Esophagus squamous epithelium (tissue), 5 donors: ENCODE results near the gene PNLIPRP1. TPM values are rescaled to one million over a fixed set of nuclear protein-coding genes. Genes with fewer than 3 reads are reported as not detected.

Source experiments
- DNase-seq: peaks from one replicate; lab custom pipeline; 2025; lab: John Stamatoyannopoulos, UW
- H3K27ac ChIP-seq, 4 donors: fragments of 200-600 bp; sonication (generic); one replicate each; pipeline ENCODE4 v1.5.1; 2016 to 2019; ENCODE audit warnings: mild to moderate bottlenecking in 1 of 4
- H3K27me3 ChIP-seq, 4 donors: fragments of 200-600 bp; sonication (generic); 1 replicate in 3 of 4; 2 replicates in 1 of 4; pipeline versions ENCODE4 v1.5.1 to v1.6.0; 2017 to 2021; ENCODE audit warnings: antibody characterized with exemption in 1 of 4
- H3K36me3 ChIP-seq, 3 donors: fragments of 200-600 bp; sonication (generic); one replicate each; pipeline ENCODE4 v1.5.1; 2016 to 2019
- H3K4me1 ChIP-seq, 3 donors: fragments of 200-600 bp; sonication (generic); one replicate each; pipeline ENCODE4 v1.5.1; 2017 to 2019
- H3K4me3 ChIP-seq, 4 donors: fragments of 200-600 bp; sonication (generic); 1 replicate in 3 of 4; 2 replicates in 1 of 4; pipeline ENCODE4 v1.5.1; 2016 to 2019; ENCODE audit warnings: mild to moderate bottlenecking in 2 of 4, moderate library complexity in 1 of 4
- H3K9me3 ChIP-seq, 3 donors: fragments of 200-600 bp; sonication (generic); one replicate each; pipeline ENCODE4 v1.5.1; 2016 to 2019
- CTCF ChIP-seq, 6 experiments: fragments of 450-650 bp in 4 of 6; fragments of 200-600 bp in 2 of 6; sonication (generic) in 2 of 6; IDR thresholded peaks; one replicate each; pipeline ENCODE4 v1.5.1; 2016 to 2019; ENCODE audit warnings: antibody characterized with exemption in 6 of 6, mild to moderate bottlenecking in 4 of 6, moderate library complexity in 4 of 6
- POLR2A ChIP-seq, 4 donors: fragments of 450-650 bp; IDR thresholded peaks; one replicate each; pipeline ENCODE4 v1.6.1; 2017; ENCODE audit warnings: antibody characterized with exemption in 4 of 4, mild to moderate bottlenecking in 4 of 4, moderate library complexity in 3 of 4
- WGBS, 2 donors: methylation state at CpG; one replicate each; pipeline ENCODE4 v1.1.5; 2018; 5-methylcytosine and 5-hydroxymethylcytosine counted together
- intact Hi-C: fragments of 100-400 bp; cut with DNase I; formaldehyde crosslinking; loops from one replicate; pipeline ENCODE4 v1.15.0; 2022
- total RNA-seq, 4 donors: library from RNA; depleted of rRNA; stranded (reverse); fragments of >200 nt; gene quantifications; one replicate each; pipeline ENCODE4 v1.1.0, GENCODE V29; 2016
- donor health status: DM: yes; HTN: yes; CAD: no.

The PNLIPRP1 gene
- total RNA-seq, 4 donors from 2014 or later: not detected

GRCh38 chr10:116607336-116607735 is 16.6 kb downstream of the PNLIPRP1 start:
- Histone ChIP-seq H3K27ac (no peak overlapping the region), H3K4me1 (peaks cover 0 to 9% (median 0%) of the 10 kb centered on the region in 3 donors), H3K36me3 (no peaks in the 10 kb centered on the region), H3K27me3 (peaks cover 0 to 40% (median 0%) of the 10 kb centered on the region in 4 donors), H3K9me3 (no peaks in the 10 kb centered on the region), H3K4me3 (no peak overlapping the region)
- intact Hi-C loops: no loop called here
- no peak for DNase-seq
- TF ChIP-seq CTCF (IDR thresholded peaks at IDR 0.05) (no peak), POLR2A (IDR thresholded peaks at IDR 0.05) (no peak)
- WGBS, 2 donors: 70 to 75% methylated on average over 6 of the region's 6 CpGs

- TF ChIP-seq CTCF (IDR thresholded peaks at IDR 0.05) (no peak), POLR2A (IDR thresholded peaks at IDR 0.05) (no peak)
- no peak for DNase-seq
- Histone ChIP-seq H3K27ac (no peak overlapping the region), H3K4me1 (peaks cover 0 to 9% (median 0%) of the 10 kb centered on the region in 3 donors), H3K4me3 (peak overlapping the region; percentile 8 to 53 (median 29)), H3K36me3 (no peaks in the 10 kb centered on the region), H3K9me3 (no peaks in the 10 kb centered on the region), H3K27me3 (peaks cover 0 to 40% (median 0%) of the 10 kb centered on the region in 4 donors)
- WGBS, 2 donors: 38 to 42% methylated on average over 23 to 26 of the region's 41 CpGs
- intact Hi-C loops: no loop called here
These were observed 18.2 kb downstream of the PNLIPRP1 start for GRCh38 chr10:116608686-116609594.

- Histone ChIP-seq H3K9me3 (no peaks in the 10 kb centered on the region), H3K36me3 (no peaks in the 10 kb centered on the region), H3K4me3 (no peak overlapping the region), H3K27me3 (peaks cover 0 to 40% (median 0%) of the 10 kb centered on the region in 4 donors), H3K27ac (no peak overlapping the region), H3K4me1 (peaks cover 0 to 9% (median 0%) of the 10 kb centered on the region in 3 donors)
- TF ChIP-seq CTCF (IDR thresholded peaks at IDR 0.05) (no peak), POLR2A (IDR thresholded peaks at IDR 0.05) (no peak)
- intact Hi-C loops: no loop called here
- WGBS, 2 donors: 92 to 96% methylated on average over 2 to 7 of the region's 13 CpGs
- DNase-seq: no peak
These were observed 19.8 kb downstream of the PNLIPRP1 start for GRCh38 chr10:116610443-116611152.

GRCh38 chr10:116611153-116611545 is 20.4 kb downstream of the PNLIPRP1 start:
- DNase-seq: no peak
- Histone ChIP-seq H3K9me3 (no peaks in the 10 kb centered on the region), H3K27me3 (peaks cover 0 to 38% (median 0%) of the 10 kb centered on the region in 4 donors), H3K27ac (no peak overlapping the region), H3K4me3 (no peak overlapping the region), H3K36me3 (no peaks in the 10 kb centered on the region), H3K4me1 (peaks cover 0 to 9% (median 0%) of the 10 kb centered on the region in 3 donors)
- intact Hi-C loops: no loop called here
- WGBS, 2 donors: 54 to 79% methylated on average over 3 of the region's 3 CpGs
- no peak for TF ChIP-seq POLR2A (IDR thresholded peaks at IDR 0.05)
- TF ChIP-seq CTCF (IDR thresholded peaks at IDR 0.05): no peak
